SK-N-MC (cell line): ENCODE results near the gene FAM221A.

Experiments used
- DNase-seq: peaks from one replicate; pipeline ENCODE4 v3.0.0-alpha.2; 2011; ENCODE audit warnings: low read depth, low spot score
- H3K27ac ChIP-seq: fragments of 200-600 bp; sonication (generic); 2 replicates; pipeline ENCODE4 v1.5.1; 2016; ENCODE audit warnings: mixed run types
- H3K36me3 ChIP-seq: fragments of 200-600 bp; sonication (generic); 2 replicates; pipeline ENCODE4 v1.6.1; 2017; ENCODE audit warnings: antibody characterized with exemption, low read length, mixed read lengths; ENCODE audit not compliant: insufficient read depth
- H3K4me3 ChIP-seq: fragments of 200-600 bp; sonication (generic); 2 replicates; pipeline ENCODE4 v1.5.1; 2016
- H3K9ac ChIP-seq: fragments of 200-600 bp; sonication (generic); 2 replicates; pipeline ENCODE4 v1.8.0; 2017; ENCODE audit warnings: mixed run types, mixed read lengths; ENCODE audit not compliant: insufficient read length
- H3K9me3 ChIP-seq: fragments of 200-600 bp; sonication (generic); 2 replicates; pipeline ENCODE4 v1.6.1; 2017; ENCODE audit warnings: low read depth, mild to moderate bottlenecking, antibody characterized with exemption, low read length, moderate library complexity, mixed read lengths
- EZH2 ChIP-seq: fragments of 200-600 bp; sonication (generic); IDR thresholded peaks from one replicate; pipeline ENCODE4 v1.6.1; 2017; ENCODE audit warnings: antibody characterized with exemption
- FOXP2 ChIP-seq: optimal IDR thresholded peaks from 2 replicates; pipeline ENCODE3; 2011; ENCODE audit warnings: mild to moderate bottlenecking, moderate library complexity; ENCODE audit not compliant: insufficient read depth; ENCODE audit errors: extremely low read length, control extremely low read depth
- POLR2AphosphoS5 ChIP-seq: IDR thresholded peaks from 2 replicates; pipeline ENCODE4 v1.6.1; 2012; ENCODE audit warnings: mild to moderate bottlenecking, low read depth, low read length, borderline replicate concordance

The FAM221A gene

GRCh38 chr7:23691320-23691719 is 11.3 kb downstream of the FAM221A start:
- no peak overlapping the region for H3K9ac ChIP-seq
- TF ChIP-seq POLR2AphosphoS5 (no peak), FOXP2 (no peak), EZH2 (no peak)
- no peak for DNase-seq
- no peak overlapping the region for H3K4me3 ChIP-seq
- no peaks in the 10 kb centered on the region for H3K9me3 ChIP-seq
- no peak overlapping the region for H3K27ac ChIP-seq
- H3K36me3 ChIP-seq, result no peaks in the 10 kb centered on the region

GRCh38 chr7:23693224-23693623 is 13.2 kb downstream of the FAM221A start:
- Histone ChIP-seq H3K4me3 (no peak overlapping the region), H3K27ac (no peak overlapping the region), H3K9me3 (no peaks in the 10 kb centered on the region), H3K36me3 (no peaks in the 10 kb centered on the region), H3K9ac (no peak overlapping the region)
- TF ChIP-seq POLR2AphosphoS5 (no peak), EZH2 (no peak), FOXP2 (no peak)
- no peak for DNase-seq

- H3K4me3 ChIP-seq, result no peak overlapping the region
- no peak overlapping the region for H3K9ac ChIP-seq
- no peak overlapping the region for H3K27ac ChIP-seq
- H3K36me3 ChIP-seq, result no peaks in the 10 kb centered on the region
- H3K9me3 ChIP-seq, result no peaks in the 10 kb centered on the region
- peak; percentile 63 for DNase-seq
- TF ChIP-seq FOXP2 (no peak), EZH2 (no peak)
Observed at GRCh38 chr7:23696916-23697441, 17.0 kb downstream of the FAM221A start.

- Histone ChIP-seq H3K4me3 (no peak overlapping the region), H3K27ac (no peak overlapping the region), H3K36me3 (no peaks in the 10 kb centered on the region), H3K9me3 (no peaks in the 10 kb centered on the region), H3K9ac (no peak overlapping the region)
- no peak for DNase-seq
- TF ChIP-seq FOXP2 (no peak), POLR2AphosphoS5 (no peak)
Observed at GRCh38 chr7:23698822-23699221, 18.8 kb downstream of the FAM221A start.

GRCh38 chr7:23700046-23700445 is 20.0 kb downstream of the FAM221A start:
- no peak for DNase-seq
- H3K36me3 ChIP-seq, result no peaks in the 10 kb centered on the region
- no peak overlapping the region for H3K4me3 ChIP-seq
- no peak overlapping the region for H3K27ac ChIP-seq
- TF ChIP-seq EZH2 (no peak), POLR2AphosphoS5 (no peak), FOXP2 (no peak)
- no peaks in the 10 kb centered on the region for H3K9me3 ChIP-seq
- no peak overlapping the region for H3K9ac ChIP-seq

- H3K9ac ChIP-seq, result no peak overlapping the region
- H3K36me3 ChIP-seq, result no peaks in the 10 kb centered on the region
- no peak for DNase-seq
- no peak for TF ChIP-seq EZH2
- TF ChIP-seq FOXP2, result no peak
- TF ChIP-seq POLR2AphosphoS5, result no peak
- no peak overlapping the region for H3K27ac ChIP-seq
- no peaks in the 10 kb centered on the region for H3K9me3 ChIP-seq
- no peak overlapping the region for H3K4me3 ChIP-seq
Observed at GRCh38 chr7:23709081-23709750, 29.2 kb downstream of the FAM221A start.

- H3K9ac ChIP-seq, result no peak within 1 kb of the TSS
- no peak for TF ChIP-seq POLR2AphosphoS5
- TF ChIP-seq EZH2, result no peak
- no peak for TF ChIP-seq FOXP2
- no peaks in the 10 kb centered on the region for H3K9me3 ChIP-seq
- H3K36me3 ChIP-seq, result no peaks in the 10 kb centered on the region
- no peak within 1 kb of the TSS for H3K4me3 ChIP-seq
- H3K27ac ChIP-seq, result no peak within 1 kb of the TSS
- DNase-seq, result no peak
Observed at GRCh38 chr7:23710000-23710399, 30.0 kb downstream of the FAM221A start, which contains the start of gene STK31. STK31 (plus strand) TSS chr7:23710219; CDS start chr7:23710286, 67 bp downstream.

- H3K27ac ChIP-seq, result no peak overlapping the region
- DNase-seq, result no peak
Observed at GRCh38 chr7:23712368-23713284, 32.6 kb downstream of the FAM221A start.

More at GRCh38 chr7:23712368-23713284, 32.6 kb downstream of the FAM221A start:
- no peak overlapping the region for H3K9ac ChIP-seq
- H3K9me3 ChIP-seq, result no peaks in the 10 kb centered on the region
- H3K4me3 ChIP-seq, result no peak overlapping the region
- TF ChIP-seq POLR2AphosphoS5 (no peak), FOXP2 (no peak), EZH2 (no peak)
- no peaks in the 10 kb centered on the region for H3K36me3 ChIP-seq
